ENCODE measurements around the gene TPD52L2.

DNA sequence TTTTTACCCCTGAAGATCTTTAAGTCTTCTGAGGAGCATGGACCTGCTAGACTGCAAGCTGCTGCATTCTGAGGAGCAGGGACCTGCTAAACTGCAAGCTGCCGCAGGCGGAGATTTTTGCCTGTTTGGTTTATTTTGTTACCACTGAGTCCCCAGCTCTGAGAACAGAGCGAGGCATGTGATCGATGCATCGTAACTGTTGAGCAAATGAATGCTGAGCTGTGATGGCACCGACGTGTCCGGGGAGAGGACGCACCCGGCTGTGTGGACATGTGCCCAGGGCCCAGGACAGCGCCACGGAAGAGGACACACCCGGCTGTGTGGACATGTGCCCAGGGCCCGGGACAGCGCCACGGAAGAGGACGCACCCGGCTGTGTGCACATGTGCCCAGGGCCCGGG, 54.1 kb downstream of the TPD52L2 start:
- TF ChIP-seq POLR2AphosphoS5 (IDR thresholded peaks at IDR 0.05) (no peak), POLR2A (IDR thresholded peaks at IDR 0.05) (no peak)
- TF ChIP-seq, protein P1, sequence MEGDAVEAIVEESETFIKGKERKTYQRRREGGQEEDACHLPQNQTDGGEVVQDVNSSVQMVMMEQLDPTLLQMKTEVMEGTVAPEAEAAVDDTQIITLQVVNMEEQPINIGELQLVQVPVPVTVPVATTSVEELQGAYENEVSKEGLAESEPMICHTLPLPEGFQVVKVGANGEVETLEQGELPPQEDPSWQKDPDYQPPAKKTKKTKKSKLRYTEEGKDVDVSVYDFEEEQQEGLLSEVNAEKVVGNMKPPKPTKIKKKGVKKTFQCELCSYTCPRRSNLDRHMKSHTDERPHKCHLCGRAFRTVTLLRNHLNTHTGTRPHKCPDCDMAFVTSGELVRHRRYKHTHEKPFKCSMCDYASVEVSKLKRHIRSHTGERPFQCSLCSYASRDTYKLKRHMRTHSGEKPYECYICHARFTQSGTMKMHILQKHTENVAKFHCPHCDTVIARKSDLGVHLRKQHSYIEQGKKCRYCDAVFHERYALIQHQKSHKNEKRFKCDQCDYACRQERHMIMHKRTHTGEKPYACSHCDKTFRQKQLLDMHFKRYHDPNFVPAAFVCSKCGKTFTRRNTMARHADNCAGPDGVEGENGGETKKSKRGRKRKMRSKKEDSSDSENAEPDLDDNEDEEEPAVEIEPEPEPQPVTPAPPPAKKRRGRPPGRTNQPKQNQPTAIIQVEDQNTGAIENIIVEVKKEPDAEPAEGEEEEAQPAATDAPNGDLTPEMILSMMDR (IDR thresholded peaks at IDR 0.05): no peak

All from stomach (tissue), 4 donors.